Activated naive CD4-positive, alpha-beta T cell treated with anti-CD3 and anti-CD28 coated beads, Interleukin-2, amount 10 ng/mL, durations not matched to agents 7 days and 5 days (primary cell): ENCODE data around the gene ZNF789.

Experiments used
- CTCF ChIA-PET: fragments of 350-600 bp; sonication (Branson Sonifier 250); formaldehyde crosslinking; loops from one replicate; lab custom pipeline; 2021; ENCODE audit warnings: antibody characterized with exemption; lab: Charles Lee
- DNase-seq: peaks from one replicate; pipeline ENCODE4 v3.0.0-alpha.2; 2020
- H3K27ac Mint-ChIP-seq: one replicate; pipeline ENCODE4 v1.8.0; 2021; ENCODE audit warnings: mild to moderate bottlenecking, moderate library complexity, mixed read lengths
- H3K27me3 Mint-ChIP-seq: one replicate; pipeline ENCODE4 v1.8.0; 2021; ENCODE audit warnings: mild to moderate bottlenecking, mixed read lengths
- H3K36me3 Mint-ChIP-seq: one replicate; pipeline ENCODE4 v1.8.0; 2021; ENCODE audit warnings: mixed read lengths
- H3K4me1 Mint-ChIP-seq: one replicate; pipeline ENCODE4 v1.8.0; 2021; ENCODE audit warnings: mixed read lengths
- H3K4me3 Mint-ChIP-seq: one replicate; pipeline ENCODE4 v1.8.0; 2021; ENCODE audit warnings: mild to moderate bottlenecking, moderate library complexity, mixed read lengths
- H3K9me3 Mint-ChIP-seq: one replicate; pipeline ENCODE4 v1.8.0; 2021; ENCODE audit warnings: mixed read lengths

ZNF789 gene

GRCh38 chr7:99449326-99449725, 23.4 kb upstream of the ZNF789 start:
- Mint-ChIP-seq H3K27me3 (no peaks in the 10 kb centered on the region), H3K9me3 (no peaks in the 10 kb centered on the region), H3K4me3 (no peak overlapping the region), H3K27ac (no peak overlapping the region), H3K36me3 (peaks cover 40% of the 10 kb centered on the region), H3K4me1 (no peaks in the 10 kb centered on the region)
- no peak for DNase-seq
- CTCF ChIA-PET: no interaction called here

GRCh38 chr7:99451936-99452335, 20.8 kb upstream of the ZNF789 start:
- Mint-ChIP-seq H3K4me3 (no peak overlapping the region), H3K36me3 (peaks cover 36% of the 10 kb centered on the region), H3K9me3 (no peaks in the 10 kb centered on the region), H3K27ac (no peak overlapping the region), H3K4me1 (no peaks in the 10 kb centered on the region), H3K27me3 (no peaks in the 10 kb centered on the region)
- CTCF ChIA-PET: no interaction called here
- no peak for DNase-seq

- Mint-ChIP-seq H3K9me3 (no peaks in the 10 kb centered on the region), H3K36me3 (peaks cover 40% of the 10 kb centered on the region), H3K4me1 (no peaks in the 10 kb centered on the region), H3K4me3 (no peak overlapping the region), H3K27me3 (no peaks in the 10 kb centered on the region), H3K27ac (peak overlapping the region; percentile 33)
- CTCF ChIA-PET: no interaction called here
- no peak for DNase-seq
Observed at GRCh38 chr7:99452541-99452940, 20.1 kb upstream of the ZNF789 start.

GRCh38 chr7:99453105-99453504, 19.6 kb upstream of the ZNF789 start:
- Mint-ChIP-seq H3K27ac (no peak overlapping the region), H3K36me3 (peaks cover 40% of the 10 kb centered on the region), H3K4me3 (no peak overlapping the region), H3K27me3 (no peaks in the 10 kb centered on the region), H3K4me1 (no peaks in the 10 kb centered on the region), H3K9me3 (no peaks in the 10 kb centered on the region)
- no peak for DNase-seq
- CTCF ChIA-PET: no interaction called here

- Mint-ChIP-seq H3K27me3 (no peaks in the 10 kb centered on the region), H3K9me3 (no peaks in the 10 kb centered on the region), H3K27ac (peak overlapping the region; percentile 37), H3K36me3 (peaks cover 51% of the 10 kb centered on the region), H3K4me1 (peaks cover 6% of the 10 kb centered on the region), H3K4me3 (no peak overlapping the region)
- CTCF ChIA-PET: interaction anchor here (1.3 kb wide), 1 partner anchor 10 kb away, joined by 3 read pairs; no protein-coding TSS in a partner anchor
- DNase-seq: no peak
Observed at GRCh38 chr7:99455874-99456273, 16.8 kb upstream of the ZNF789 start.

GRCh38 chr7:99456288-99456687, 16.4 kb upstream of the ZNF789 start:
- Mint-ChIP-seq H3K27me3 (no peaks in the 10 kb centered on the region), H3K27ac (peak overlapping the region; percentile 37), H3K4me1 (peaks cover 10% of the 10 kb centered on the region), H3K4me3 (no peak overlapping the region), H3K9me3 (no peaks in the 10 kb centered on the region), H3K36me3 (peaks cover 52% of the 10 kb centered on the region)
- no peak for DNase-seq
- CTCF ChIA-PET: interaction anchor here (1.3 kb wide), 1 partner anchor 9 kb away, joined by 3 read pairs; no protein-coding TSS in a partner anchor

GRCh38 chr7:99457050-99457649, 15.5 kb upstream of the ZNF789 start:
- H3K27me3 Mint-ChIP-seq: no peaks in the 10 kb centered on the region
- no peak for DNase-seq
- H3K4me3 Mint-ChIP-seq: no peak overlapping the region
- no peaks in the 10 kb centered on the region for H3K9me3 Mint-ChIP-seq
- peaks cover 11% of the 10 kb centered on the region for H3K4me1 Mint-ChIP-seq
- peaks cover 52% of the 10 kb centered on the region for H3K36me3 Mint-ChIP-seq
- H3K27ac Mint-ChIP-seq: no peak overlapping the region
- CTCF ChIA-PET: no interaction called here

- H3K27me3 Mint-ChIP-seq: no peaks in the 10 kb centered on the region
- DNase-seq: no peak
- H3K9me3 Mint-ChIP-seq: no peaks in the 10 kb centered on the region
- H3K4me3 Mint-ChIP-seq: no peak overlapping the region
- CTCF ChIA-PET: interaction anchor here (1.2 kb wide), 1 partner anchor 28 kb away, joined by 3 read pairs; no protein-coding TSS in a partner anchor
- H3K4me1 Mint-ChIP-seq: peaks cover 15% of the 10 kb centered on the region
- no peak overlapping the region for H3K27ac Mint-ChIP-seq
- H3K36me3 Mint-ChIP-seq: peaks cover 55% of the 10 kb centered on the region
Observed at GRCh38 chr7:99457650-99458493, 14.8 kb upstream of the ZNF789 start.

- H3K36me3 Mint-ChIP-seq: peaks cover 52% of the 10 kb centered on the region
- no peak overlapping the region for H3K4me3 Mint-ChIP-seq
- peak; percentile 56 for DNase-seq
- H3K9me3 Mint-ChIP-seq: no peaks in the 10 kb centered on the region
- CTCF ChIA-PET: interaction anchor here (1.0 to 1.2 kb wide), 3 partner anchors 12 to 121 kb away, joined by 3 read pairs; no protein-coding TSS in a partner anchor
- peaks cover 22% of the 10 kb centered on the region for H3K4me1 Mint-ChIP-seq
- no peaks in the 10 kb centered on the region for H3K27me3 Mint-ChIP-seq
- H3K27ac Mint-ChIP-seq: no peak overlapping the region
Observed at GRCh38 chr7:99459087-99459486, 13.6 kb upstream of the ZNF789 start.

GRCh38 chr7:99460651-99461050, 12.0 kb upstream of the ZNF789 start:
- Mint-ChIP-seq H3K36me3 (peaks cover 51% of the 10 kb centered on the region), H3K4me1 (peaks cover 35% of the 10 kb centered on the region), H3K9me3 (no peaks in the 10 kb centered on the region), H3K27me3 (no peaks in the 10 kb centered on the region), H3K27ac (no peak overlapping the region), H3K4me3 (no peak overlapping the region)
- no peak for DNase-seq
- CTCF ChIA-PET: no interaction called here

GRCh38 chr7:99461221-99461620, 11.5 kb upstream of the ZNF789 start:
- no peak overlapping the region for H3K27ac Mint-ChIP-seq
- peaks cover 39% of the 10 kb centered on the region for H3K4me1 Mint-ChIP-seq
- CTCF ChIA-PET: no interaction called here
- no peaks in the 10 kb centered on the region for H3K9me3 Mint-ChIP-seq
- H3K27me3 Mint-ChIP-seq: peaks cover 2% of the 10 kb centered on the region
- H3K36me3 Mint-ChIP-seq: peaks cover 55% of the 10 kb centered on the region
- H3K4me3 Mint-ChIP-seq: no peak overlapping the region
- DNase-seq: no peak

GRCh38 chr7:99465421-99465768, 7.3 kb upstream of the ZNF789 start:
- H3K36me3 Mint-ChIP-seq: peaks cover 25% of the 10 kb centered on the region

GRCh38 chr7:99468336-99468918, 4.3 kb upstream of the ZNF789 start:
- CTCF ChIA-PET: no interaction called here
- no peaks in the 10 kb centered on the region for H3K9me3 Mint-ChIP-seq
- H3K36me3 Mint-ChIP-seq: peaks cover 19% of the 10 kb centered on the region
- H3K27ac Mint-ChIP-seq: no peak overlapping the region
- no peak for DNase-seq
- peaks cover 44% of the 10 kb centered on the region for H3K4me1 Mint-ChIP-seq
- H3K4me3 Mint-ChIP-seq: no peak overlapping the region
- H3K27me3 Mint-ChIP-seq: peaks cover 31% of the 10 kb centered on the region

More at GRCh38 chr7:99465421-99465768, 7.3 kb upstream of the ZNF789 start:
- Mint-ChIP-seq H3K27me3 (peaks cover 22% of the 10 kb centered on the region), H3K4me1 (peaks cover 42% of the 10 kb centered on the region), H3K27ac (peak overlapping the region; percentile 87), H3K4me3 (peak overlapping the region; percentile 86), H3K9me3 (no peaks in the 10 kb centered on the region)
- no peak for DNase-seq
- CTCF ChIA-PET: interaction anchor here (0.9 kb wide), 1 partner anchor 10 kb away, joined by 3 read pairs; no protein-coding TSS in a partner anchor

- CTCF ChIA-PET: no interaction called here
- Mint-ChIP-seq H3K4me1 (peaks cover 45% of the 10 kb centered on the region), H3K4me3 (no peak overlapping the region), H3K27ac (peak overlapping the region; percentile 49), H3K36me3 (peaks cover 16% of the 10 kb centered on the region), H3K9me3 (no peaks in the 10 kb centered on the region), H3K27me3 (peaks cover 31% of the 10 kb centered on the region)
- DNase-seq: no peak
Observed at GRCh38 chr7:99469381-99470065, 3.2 kb upstream of the ZNF789 start.
